ENCODE measurements around the gene CTSZ.

CTSZ gene

DNA sequence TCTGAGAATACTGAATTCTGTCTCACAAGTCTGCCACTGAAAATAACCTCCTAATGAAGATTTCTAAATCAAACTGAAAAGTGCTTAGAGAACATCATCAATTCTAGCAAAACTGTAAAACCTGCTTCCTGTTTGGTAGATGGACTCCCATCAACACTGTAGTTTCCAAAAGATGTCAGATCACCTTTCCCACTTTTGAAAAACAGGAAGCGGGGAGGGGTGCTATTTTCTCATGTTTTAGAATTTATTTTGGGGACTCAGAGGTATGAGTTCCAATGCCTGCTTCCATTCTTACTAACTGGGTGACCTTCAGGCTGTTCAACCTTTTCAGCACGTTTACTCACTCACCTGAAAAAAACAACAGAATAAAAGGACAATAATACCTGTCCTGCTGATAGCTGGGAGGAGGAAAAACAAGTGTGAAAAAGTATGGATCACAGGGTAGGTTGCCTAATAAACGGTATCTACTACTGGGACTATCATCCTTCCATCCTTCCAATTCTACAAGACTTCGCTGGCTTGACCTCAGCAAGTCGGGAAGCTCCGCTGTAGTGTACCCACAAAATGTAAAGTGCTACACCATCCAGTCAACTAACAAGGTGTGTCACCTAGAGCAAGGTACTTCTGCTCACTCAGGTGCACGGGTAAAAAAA lies 24.0 kb upstream of the CTSZ start:
- DNase-seq = no peak

DNA sequence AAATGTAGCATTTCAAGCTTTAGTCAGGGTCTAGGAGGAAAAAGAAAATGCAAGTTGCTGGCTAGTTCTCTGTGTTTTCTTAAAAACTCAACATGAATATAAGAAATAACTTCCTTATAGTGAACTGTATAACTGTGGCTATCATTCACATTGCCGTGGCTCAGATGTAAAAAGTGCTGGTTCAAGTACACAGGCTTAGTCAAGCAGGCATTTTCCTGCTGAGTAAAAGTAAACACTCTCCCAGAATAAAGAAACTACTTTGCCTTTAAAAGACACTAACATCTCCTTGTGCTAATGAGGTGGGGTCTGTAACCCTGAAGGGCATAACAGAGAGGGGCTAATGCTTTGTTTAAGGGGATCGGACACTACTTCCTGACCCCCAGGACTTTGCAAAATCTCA lies 21.8 kb upstream of the CTSZ start:
- DNase-seq = no peak

DNA sequence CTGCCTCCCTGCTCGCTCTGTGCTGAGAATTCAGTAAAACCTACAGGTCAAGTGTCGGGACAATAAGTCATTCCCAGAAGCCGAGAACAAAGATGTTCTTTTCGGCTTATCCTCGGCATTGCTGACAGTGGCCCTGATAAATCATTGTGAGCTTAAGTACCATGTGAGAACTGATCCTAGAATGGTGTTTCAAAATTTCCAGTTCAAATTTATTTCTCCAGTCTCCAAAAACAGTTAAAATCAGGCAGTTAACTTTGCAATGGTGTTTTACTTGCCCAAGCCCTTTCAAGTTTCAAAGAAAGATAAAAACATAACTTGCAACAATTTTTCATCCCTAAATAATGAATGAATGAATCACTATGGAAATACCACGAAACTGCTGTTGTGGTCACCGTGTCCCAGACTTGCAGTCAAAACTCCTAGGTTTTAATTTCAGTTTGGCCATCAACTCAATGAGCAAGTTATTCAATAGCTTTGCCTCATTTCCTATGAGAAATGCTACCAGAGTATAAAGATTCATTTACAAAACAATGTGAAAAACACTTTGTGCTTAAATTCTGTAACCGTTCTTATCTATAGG lies 20.8 kb upstream of the CTSZ start:
- no peak for DNase-seq

DNA sequence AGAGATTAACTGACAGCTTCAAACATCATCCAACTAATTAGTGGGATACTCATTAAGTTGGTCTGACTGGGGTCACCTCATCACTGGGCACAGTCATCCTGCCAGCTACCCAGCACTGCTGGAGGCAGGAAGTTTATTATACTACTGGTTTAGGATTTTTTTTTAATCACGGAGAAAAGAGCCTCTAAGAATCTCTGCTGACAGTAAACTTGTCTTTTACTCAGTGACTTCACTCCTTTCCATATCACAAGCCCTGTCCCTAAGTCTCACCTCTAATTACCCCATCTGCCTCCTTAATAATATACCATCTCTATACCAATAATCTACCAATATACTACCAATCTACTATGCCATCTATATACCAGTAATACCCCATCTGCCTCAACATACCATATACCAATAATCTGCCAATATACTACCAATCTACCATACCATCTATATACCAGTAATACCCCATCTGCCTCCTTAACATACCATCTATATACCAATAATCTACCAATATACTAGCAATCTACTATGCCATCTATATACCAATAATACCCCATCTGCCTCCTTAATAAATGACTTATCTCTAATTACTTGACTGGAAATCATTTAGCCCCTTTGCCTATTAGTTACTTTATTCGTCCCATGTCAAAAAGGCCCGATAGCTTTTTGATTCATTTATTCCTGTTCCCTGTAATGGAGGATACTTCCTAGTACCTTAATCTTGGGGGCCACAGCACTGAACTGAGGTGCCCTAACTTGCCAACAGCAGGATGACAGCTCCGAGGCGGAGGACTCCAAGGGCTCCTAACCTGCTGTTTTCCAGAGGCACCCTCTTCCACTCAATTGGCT lies 20.1 kb upstream of the CTSZ start:
- DNase-seq = no peak

DNA sequence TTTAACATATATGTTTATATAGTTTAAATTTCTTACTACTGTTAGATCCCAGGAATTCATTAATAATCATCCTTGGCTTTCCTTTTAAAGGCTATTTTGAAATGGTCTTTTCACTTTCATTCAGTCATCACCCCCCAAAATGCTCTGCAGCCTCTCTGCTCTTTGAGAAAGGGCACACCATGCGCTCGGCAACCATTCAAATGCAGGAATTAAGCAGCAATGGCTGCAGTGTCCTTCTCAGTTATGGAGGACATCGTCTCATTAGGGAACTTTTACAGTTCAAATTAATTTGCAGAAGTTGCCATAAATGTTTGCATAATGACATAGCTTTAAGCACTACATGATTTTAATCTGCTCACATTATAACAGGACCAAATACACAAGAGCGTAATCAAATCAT lies 18.5 kb upstream of the CTSZ start:
- DNase-seq = no peak

DNA sequence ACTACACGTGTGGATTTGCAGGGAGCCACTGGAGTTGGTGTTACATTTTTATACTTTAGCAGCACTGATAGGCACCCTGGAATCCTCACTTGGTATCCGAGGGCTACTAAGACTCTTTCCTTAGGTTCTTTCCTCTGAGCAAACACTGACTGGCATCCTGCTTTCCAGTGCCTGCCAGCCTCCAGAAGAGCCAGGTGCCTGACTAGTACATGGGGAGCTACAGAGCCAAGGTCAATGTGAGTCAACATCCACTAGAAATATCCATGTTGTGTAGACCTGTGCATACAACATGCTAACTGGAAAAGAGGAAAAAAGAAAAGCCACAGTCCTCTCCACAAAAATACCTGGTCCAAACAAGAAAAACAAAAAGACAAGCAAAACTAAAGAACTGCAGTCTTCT lies 18.0 kb upstream of the CTSZ start:
- no peak for DNase-seq

DNA sequence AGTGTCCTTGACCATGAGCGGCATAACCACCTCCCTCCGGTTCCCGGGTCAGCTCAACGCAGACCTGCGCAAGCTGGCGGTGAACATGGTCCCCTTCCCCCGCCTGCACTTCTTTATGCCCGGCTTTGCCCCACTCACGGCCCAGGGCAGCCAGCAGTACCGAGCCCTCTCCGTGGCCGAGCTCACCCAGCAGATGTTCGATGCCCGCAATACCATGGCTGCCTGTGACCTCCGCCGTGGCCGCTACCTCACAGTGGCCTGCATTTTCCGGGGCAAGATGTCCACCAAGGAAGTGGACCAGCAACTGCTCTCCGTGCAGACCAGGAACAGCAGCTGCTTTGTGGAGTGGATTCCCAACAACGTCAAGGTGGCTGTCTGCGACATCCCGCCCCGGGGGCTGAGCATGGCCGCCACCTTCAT lies 17.1 kb upstream of the CTSZ start:
- DNase-seq = no peak

DNA sequence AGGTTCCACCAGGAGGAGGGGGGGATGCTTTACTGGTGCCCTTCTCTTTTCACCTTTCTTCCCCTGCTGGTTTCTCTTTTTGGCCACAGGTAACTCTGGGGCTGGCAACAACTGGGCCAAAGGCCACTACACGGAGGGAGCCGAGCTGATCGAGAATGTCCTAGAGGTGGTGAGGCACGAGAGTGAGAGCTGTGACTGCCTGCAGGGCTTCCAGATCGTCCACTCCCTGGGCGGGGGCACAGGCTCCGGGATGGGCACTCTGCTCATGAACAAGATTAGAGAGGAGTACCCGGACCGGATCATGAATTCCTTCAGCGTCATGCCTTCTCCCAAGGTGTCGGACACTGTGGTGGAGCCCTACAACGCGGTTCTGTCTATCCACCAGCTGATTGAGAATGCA lies 16.6 kb upstream of the CTSZ start:
- DNase-seq = no peak

DNA sequence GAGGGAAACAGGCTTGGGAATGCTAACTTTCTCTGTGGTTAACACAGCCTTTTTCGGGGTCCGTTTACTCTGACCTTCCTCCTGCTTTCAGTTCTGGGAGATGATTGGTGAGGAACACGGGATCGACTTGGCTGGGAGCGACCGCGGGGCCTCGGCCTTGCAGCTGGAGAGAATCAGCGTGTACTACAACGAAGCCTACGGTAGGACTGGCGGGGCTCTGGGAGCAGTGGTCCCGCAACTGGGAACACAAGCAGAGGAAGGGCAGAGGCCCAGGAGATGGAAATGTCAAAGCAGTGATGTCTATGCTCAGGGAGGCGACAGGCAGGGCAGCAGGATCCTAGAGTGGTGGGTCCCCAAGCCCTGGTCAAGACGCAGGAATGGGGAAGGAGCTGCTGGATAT lies 15.7 kb upstream of the CTSZ start:
- no peak for DNase-seq

DNA sequence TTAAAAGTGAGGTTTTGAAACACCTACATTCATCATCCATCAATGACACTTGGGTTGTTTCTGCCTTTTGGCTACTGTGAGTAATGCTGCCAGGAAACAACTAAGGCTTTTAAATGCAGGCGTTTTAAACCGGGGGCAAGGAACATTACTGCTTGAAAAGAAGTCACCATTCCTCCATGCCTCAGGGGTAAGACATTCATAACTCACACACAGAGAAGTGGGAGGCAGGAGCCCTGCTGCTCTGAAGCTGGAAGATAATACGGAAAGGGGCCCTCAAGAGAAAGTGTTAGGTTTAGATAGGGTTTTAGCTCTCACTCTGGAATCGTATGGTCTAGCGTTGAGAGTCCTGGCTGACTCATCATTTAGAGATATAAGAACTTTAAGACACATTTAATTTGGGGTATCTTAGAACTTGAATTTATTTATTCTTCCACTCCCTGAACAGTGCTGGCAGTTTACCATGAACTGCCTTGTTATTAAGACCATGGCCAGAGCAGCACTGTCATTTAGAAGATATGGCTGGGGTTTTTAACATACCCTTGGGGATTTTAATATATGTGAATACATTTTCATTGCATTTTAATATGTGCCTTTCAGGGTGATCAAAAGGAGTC lies 14.0 kb upstream of the CTSZ start:
- DNase-seq = no peak

DNA sequence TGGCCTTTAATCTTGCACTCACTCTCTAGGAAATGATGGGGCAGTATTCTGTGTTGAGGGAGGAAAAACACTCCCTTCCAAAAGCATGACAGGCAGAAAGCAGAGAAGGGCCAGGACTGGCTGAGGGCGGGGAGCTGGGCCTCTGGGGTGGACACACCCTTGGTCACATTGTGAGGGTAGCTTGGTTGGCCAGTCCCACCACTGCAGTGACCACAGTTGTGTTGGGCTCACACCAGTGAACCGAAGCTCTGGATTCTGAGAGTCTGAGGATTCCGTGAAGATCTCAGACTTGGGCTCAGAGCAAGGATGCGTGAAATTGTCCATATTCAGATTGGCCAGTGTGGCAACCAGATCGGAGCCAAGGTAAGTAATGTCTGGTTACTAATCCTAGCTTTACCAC lies 12.2 kb upstream of the CTSZ start, which contains the start of gene TUBB1:
Gene TUBB1, plus strand, starts transcription at position 213 of the 400 bp plus-strand sequence. Its CDS starts 94 bp downstream, at position 307.
- DNase-seq = no peak

DNA sequence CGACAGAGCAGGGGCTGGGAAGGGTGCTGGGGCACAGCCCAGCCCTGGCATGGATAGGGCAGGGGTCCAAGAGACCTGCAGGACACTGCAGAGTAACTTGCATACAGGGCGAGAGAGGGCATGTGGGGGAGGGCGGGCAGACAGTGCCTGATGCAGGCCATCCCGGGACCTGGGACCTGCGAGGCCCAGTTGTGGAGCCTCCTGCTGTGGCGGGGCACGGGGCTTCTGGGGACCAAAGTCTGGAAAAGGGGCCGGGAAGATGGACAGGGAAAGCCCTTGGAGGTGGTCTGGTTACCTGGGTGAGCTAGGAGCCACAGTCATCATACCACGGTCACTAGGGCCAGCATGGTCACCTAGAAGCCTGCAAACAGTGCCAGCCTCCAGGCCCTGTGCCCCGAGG lies 11.8 kb upstream of the CTSZ start:
- no peak for DNase-seq

DNA sequence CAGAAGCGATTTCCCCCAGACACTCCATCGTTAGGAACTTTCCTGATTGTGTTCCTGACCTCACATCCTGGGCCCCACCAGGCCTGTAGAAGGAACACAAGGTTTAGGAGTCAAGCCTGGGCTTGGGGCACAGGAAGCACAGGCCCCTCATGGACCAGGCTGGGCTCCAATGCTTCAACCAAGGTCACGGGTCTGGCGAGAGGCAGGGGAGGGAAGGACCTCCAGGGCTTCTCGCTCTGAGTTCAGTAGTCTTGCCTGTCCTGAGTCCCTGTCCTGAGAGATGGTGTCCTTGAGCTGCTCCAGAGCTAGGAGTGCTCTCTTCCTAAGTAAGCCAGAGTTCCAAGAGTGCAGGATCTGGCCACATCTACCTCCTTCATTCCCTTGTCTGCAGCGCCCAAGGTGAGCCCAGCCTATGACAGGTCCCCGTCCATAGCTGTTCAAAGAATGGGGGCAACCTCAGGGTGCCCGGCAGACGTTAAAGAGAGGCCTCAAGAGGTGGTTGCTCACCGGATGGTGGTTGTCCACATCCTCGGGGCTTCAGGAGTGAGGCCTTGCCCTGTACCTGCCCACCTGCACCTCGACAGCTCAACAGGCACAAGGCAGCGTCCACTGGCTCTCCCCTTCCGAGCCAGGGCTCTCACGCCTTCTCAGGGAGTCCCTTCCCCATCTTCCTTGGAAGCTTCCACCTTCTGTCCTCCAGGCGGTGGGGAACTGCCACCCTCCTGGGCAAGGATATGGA lies 10.6 kb upstream of the CTSZ start:
- DNase-seq = no peak

DNA sequence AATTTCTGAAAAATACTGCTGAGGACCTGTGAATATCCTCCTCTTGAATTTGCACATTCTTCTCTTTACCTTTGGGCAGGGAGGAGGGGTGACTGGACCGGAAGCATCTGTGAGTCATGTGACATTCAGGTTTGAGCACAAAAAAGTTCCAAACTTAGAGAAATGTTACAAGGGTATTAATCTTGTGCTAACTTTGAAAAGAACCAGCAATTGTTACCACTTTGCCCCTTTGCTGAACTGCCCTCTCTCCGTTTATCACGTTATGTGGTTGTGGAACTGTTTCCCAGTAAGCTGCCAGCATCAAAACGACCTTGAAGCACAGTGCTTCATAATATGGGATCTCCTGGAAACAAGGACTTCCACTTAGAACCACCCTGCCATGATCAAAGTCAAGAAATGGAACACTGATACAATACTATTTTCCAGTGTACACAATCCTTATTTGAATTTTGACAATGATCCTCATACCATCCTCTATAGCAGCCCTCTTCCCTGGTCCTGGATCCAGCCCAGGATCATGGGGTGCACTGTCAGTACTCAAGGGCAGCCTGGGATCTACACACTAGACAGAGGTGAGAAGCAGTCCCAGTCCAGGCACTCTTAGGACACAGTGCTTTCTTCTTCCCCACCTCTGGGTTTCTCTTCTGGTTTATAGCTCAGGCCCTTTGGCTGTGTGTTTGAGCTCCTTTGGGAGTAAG lies 9.9 kb upstream of the CTSZ start:
- no peak for DNase-seq

DNA sequence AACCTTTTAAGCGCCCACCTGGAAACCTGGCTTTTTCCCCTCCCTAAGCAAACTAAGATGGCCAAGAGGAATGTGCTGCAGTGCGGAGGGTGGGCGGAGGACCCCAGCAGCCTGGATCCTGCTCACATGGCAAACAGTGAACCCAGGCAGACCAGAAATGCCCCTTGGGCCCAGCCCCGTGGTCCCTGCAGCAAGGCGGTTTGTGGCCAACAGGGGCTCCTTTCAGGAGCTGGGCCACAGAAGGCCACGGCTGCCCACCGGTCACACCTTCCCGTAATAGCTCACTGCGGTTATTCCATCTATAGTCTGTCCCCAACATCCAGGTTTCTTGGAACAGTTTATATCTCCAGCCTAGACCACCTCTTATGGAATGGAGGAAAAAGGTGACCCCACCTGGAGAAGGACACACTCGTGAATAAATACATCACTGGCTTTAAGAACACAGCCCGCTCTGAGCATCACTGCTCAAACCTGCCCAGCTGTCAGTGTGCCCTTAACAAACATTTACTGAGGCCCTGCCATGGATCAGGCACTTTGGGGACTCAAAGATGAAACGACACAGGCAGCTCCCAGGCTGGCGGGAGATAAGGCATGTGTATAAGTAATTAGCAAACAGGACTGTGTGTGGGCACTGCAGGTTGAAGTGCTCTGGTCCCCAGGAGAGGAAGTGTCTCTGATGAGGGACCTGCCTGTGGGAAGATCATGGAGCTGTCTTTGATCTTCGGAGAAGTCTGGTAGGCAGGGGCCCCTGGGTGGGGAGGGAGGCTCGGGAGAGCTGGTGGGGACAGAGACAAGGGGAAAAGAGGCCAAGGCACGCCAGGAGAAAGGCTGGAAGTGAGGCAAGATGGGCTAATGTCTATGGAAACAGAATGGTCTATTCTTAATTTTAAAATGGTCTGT lies 9.0 kb upstream of the CTSZ start:
- no peak for DNase-seq

DNA sequence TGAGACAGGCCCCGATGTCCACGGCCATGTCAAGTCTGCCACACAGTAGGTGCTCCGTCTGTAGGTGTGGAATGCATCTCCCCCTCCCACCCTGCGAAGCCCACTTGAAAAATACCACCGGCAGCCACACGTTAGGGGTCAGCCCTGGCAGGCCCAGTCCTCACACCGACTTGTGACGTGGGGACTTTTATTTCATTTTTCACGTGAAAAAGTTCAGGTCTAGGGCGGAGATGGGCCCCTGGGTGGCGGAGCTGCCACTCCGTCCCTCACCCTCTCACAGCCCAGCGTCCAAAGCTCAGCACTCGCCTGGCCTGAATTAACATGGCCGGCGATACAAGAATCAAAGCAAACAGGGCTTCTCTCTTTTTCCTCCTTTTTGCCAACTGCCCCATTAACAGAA lies 8.4 kb upstream of the CTSZ start:
- no peak for DNase-seq

DNA sequence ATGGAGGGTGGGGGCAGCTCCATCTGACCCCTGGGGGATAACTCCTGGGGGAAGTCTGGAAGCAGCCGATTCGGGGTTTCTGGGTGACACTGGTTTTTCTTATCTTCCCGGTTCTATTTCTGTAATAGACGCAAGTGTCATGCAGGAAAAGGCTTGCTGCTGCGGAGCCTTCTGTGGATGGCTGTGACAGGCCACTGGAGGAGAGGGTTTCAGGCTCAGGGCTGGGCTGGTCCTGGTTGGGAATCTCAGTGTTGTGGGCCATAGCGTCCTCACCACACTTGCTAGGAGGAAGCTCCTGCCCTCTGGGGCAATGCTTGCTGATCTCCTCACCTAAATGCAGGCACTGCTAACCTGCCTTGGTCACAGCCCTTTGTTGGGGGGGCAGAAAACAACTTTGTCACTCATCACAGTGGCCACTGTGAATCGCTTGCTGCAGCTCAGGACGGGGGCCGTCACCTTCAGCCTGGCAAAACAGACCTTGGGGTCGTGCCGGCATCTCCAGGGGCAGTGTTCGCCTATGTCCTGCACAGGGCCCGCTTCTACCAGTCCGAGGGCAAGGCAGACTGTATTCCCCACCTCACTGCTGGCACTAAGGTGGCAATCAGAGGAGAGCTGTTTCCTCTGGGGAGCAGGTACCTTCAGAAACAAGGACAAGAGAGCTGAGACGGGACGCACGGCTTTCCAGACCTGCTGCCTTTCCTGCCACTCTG lies 7.8 kb upstream of the CTSZ start:
- DNase-seq = no peak

DNA sequence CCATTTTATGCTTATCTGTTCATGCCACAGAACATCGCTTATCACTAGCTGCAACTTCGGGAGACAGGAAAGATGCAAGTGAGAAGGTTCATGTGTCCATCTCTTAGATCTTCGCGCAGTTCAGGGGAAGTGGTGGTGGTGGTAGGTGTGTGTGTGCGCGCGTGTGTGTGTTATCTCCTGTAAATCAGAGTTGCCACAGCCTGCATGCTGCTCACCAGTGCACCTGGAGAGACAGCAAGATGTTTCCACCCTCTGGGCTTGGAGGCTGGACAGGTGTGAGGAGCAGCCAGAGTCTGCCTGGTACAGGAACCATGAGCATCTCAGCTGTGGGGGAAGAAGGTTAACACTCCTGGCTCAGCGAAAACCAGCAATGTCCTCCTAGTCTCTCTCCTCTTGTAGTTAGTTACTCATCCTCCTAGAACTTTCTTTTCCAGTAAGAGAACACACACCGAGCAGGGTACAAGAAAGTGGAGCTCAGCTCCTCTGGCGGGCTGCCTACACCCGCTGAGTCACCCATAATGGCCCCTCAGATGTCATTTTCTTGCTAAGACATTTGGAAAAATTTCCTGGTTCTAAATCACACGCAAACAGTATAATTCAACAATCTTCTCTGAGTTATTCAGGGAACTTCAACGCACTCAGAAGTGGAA lies 7.0 kb upstream of the CTSZ start:
- DNase-seq = no peak

DNA sequence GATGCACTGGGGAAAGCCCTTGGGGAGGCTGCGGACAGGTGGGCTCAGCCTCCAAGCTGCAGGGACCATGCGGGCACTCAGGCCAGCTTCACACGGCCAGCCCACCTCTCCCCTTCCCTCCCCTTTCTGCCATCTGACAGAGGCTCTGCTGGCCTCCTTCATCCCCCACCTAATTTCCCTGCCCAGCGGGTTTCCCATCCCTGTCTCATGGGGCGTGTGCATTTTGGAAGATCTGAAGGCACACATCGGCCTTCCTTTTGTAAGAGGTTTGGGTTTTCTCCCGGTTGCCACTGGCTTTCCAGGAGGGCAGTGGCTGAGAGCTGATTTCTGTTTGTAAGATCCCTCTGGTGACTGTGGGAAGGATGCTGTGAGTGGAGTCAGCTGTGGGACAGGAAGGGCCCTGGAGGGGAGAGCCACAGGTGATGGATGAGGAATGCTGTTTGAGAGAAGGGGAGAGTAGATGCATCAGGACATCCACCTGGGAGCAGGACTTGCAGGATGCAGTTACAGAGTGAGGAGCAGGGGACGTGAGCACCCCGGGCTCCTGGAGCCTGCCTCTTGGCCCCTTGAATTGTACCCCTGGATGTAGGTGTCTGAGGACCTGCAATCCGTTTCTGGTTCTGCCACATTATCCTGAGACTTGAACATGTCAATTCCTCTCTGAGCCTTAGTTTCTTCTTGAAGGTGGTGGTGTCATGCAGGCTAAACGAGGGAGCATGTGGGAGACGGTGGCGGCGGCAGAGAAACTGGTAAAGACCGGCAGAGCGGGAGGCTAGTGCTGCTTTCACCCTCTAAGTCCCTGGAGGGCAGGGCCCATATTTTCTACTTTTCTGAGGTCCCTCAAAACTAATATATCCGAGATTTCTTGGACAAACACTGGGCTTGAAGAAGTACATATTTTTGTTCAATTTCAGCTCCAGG lies 6.2 kb upstream of the CTSZ start:
- no peak for DNase-seq
